GM18861 (cell line): Measurements from ENCODE around the gene ANKMY1.
"Not testable (repeated sequence)": the region's sequence is repeated elsewhere in the genome, so short reads cannot be mapped to it uniquely, and the experiment has no call there.

Experiments
- ATAC-seq: cut with Tn5 transposase; IDR thresholded peaks from one replicate; pipeline ENCODE4 v1.9.1; 2021; ENCODE audit not compliant: unreplicated experiment

ANKMY1 gene

DNA sequence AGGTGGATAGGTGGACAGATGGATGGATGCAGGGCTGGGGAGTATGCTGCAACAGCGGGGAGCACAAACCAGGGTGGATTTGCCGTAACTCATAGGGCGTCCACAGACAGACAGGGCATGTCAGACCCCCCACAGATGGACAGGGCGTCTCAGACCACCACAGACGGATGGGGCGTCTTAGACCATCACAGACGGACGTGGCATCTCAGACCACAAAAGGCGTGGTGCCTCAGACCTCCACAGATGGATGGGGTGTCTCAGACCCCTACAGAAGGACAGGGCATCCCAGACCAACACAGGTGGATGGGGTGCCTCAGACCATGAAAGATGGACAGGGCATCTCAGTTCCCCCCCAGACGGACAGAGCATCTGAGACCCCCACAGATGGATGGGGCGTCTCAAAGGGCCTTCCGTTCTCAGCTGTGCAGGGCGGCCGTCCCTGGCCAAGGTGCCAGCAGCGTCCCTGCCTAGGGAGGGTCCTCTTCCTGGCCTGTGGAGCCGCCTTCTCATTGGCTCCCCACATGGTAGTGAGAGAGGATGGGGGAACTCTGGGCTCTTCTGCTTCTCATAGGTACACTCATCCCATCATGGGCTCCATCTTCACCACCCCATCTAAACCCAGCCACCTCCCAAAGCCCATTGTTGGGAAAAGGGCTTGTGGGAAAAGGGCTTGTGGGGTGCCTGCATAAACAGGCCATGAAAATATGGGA, 2.1 kb downstream of the ANKMY1 start:
- ATAC-seq = no peak

DNA sequence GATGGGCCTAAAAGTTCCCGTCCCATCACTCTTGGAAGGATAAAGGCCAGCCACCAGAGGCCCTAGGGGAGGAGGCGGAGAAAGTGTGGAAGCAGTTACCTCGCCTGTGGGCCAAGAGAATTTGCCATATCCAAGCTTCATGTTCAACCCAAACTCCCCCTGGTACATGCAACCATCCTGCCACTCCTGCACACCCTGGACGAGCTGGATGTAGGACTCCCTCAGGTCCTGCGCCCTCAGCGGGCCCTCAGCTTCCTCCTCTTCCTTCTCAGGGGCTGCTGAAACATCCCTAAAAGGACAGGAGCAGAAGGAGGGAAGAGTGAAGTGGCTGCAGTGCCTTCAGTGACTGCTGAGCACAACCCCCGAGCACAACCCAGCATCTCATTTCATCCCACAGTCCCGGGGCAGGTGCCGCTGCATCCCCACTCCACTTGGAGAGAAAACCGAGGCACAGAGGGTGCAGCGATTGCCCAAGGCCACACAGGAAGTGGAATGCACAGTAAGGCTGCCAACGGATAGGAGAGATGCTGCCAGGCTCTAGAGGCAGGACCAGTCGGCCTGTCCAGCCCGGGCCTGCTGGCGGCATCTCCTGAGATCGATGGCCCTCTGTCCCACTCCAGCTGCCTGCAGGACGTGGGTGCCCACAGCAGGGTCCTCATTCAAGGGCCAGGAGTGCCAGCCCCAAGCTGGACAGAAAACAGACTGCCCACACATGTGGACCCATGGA, 2.9 kb downstream of the ANKMY1 start:
- no peak for ATAC-seq

DNA sequence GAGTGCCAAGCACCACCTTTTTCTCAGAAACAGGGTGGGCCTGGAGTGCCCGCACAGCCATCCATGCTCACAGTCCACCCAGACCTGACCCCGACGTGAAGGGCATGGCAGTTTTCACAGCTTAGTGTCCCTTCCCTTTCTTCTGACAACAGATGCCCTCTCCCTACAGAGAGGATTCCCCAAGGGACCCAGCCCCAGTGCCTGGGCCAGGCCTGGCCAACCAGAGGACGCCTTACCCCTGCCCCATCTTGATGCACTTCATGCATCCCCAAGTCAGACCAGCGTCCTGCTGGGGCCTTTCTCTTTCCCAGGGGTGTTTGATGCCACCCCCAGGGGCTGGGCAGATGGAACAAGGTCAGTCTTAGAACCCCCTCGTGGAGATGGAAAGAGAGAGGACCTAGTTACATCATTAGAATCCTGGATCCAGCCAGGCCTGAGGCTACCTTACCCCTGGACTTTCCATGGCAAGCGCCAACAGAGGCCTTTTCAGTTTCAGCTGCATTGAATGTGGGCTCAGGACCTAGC, 3.8 kb downstream of the ANKMY1 start:
- no peak for ATAC-seq

GRCh38 chr2:240551811-240552210, 6.0 kb downstream of the ANKMY1 start:
- ATAC-seq = no peak

- ATAC-seq = no peak
These were observed 6.5 kb downstream of the ANKMY1 start for GRCh38 chr2:240551288-240551687.

DNA sequence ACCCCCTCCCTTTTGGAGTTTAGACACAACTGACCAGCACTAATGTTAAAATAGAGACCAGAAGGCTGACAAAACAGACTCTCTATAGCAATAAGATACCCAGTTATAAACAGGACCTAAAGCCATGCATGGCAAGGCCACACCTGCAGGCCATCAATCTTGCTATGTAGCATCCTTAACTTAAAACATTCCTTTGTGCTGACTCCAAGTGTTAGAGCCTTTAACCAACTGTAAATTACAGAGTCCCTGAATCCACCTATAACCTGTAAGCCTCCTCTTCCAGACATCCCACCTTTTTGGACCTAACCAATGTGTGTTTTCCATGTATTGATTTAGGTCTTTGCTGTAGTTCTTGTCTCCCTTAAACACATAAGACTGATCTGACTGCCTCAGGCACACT, 17.9 kb downstream of the ANKMY1 start:
- no peak for ATAC-seq

DNA sequence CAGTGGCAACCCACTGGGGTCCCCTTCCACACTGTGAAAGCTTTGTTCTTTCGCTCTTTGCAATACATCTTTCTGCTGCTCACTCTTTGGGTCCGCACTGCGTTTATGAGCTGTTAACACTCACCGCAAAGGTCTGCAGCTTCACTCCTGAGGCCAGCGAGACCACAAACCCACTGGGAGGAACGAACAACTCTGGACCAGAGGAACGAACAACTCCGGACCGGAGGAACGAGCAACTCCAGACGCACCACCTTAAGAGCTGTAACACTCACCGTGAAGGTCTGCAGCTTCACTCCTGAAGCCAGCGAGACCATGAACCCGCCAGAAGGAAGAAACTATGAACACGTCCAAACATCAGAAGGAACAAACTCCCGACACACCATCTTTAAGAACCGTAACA, 18.7 kb downstream of the ANKMY1 start:
- not testable (repeated sequence) for ATAC-seq

DNA sequence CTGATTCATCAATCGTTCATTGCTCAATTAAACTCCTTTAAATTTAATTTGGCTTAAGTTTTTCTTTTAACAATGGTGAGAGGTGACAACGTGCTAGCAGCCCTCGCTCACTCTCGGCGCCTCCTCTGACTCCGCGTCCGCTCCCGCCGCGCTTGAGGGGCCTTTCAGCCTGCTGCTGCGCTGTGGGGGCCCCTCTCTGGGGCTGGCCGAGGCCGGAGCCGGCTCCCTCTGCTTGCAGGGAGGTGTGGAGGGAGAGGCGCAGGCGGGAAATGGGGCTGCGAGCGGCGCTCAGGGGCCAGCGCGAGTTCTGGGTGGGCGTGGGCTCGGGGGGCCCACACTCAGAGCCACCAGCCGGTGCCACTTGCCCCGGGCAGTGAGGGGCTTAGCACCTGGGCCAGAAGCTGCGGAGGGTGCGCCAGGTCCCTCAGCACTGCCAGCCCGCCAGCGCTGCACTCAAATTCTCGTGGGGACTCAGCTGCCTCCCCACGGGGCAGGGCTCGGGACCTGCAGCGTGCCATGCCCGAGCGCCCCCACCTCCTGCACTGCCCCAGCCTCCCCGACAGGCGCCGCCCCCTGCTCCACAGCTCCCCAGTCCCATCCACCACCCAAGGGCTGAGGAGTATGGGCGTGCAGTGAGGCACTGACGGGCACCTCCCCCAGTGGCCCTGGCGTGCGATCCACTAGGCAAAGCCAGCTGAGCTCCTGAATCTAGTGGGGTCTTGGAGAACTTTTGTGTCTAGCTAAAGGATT, 19.6 kb downstream of the ANKMY1 start:
- no peak for ATAC-seq

DNA sequence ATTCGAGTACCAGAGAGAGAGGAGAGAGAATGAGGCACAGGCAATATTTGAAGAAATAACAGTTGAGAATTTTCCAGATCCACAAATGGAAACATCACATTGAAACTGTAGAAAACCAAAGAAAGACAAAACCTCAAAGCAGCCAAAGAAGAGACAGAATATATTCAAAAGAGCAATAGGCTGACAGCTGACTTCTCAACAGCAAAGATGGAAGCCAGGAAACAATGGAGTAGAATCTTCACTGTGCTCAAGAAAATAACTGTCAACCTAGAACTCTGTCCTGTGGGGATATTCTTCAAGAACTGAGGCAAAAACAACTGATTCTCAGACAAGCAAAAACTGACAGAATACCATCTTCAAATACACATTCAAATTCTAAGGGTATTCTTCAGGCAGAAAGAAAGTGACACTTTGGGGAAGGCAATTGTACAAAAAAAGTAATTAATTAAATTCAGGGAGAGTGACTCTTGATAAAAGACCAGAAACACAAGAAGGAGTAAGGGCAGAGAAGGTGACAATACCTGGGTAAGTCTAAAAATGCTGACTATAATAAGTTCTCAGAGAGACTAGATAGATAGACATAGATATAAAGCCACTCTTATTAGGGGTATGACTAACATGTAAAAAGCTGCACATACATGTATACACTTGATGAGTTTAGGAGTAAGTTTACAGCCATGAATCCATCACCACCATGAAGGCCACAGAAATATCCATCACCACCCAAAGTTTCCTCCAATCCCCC, 25.6 kb downstream of the ANKMY1 start:
- no peak for ATAC-seq

DNA sequence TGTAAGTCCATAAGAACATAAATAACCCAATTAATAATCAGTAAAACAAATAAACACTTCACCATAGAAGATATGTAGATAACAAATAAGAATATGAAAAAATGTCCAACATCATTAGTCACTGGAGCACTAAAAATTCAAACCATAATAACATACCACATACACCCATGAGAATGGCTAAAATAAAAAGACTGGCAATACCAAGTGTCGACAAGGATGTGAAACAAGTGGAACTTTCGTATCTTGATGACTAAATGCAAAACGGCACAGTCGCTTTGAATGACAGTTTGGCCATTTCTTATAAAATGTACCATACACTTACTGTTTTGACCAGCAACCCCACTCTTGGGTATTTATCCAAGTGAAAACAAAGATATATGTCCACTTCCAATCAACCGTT, 26.8 kb downstream of the ANKMY1 start:
- ATAC-seq = no peak

DNA sequence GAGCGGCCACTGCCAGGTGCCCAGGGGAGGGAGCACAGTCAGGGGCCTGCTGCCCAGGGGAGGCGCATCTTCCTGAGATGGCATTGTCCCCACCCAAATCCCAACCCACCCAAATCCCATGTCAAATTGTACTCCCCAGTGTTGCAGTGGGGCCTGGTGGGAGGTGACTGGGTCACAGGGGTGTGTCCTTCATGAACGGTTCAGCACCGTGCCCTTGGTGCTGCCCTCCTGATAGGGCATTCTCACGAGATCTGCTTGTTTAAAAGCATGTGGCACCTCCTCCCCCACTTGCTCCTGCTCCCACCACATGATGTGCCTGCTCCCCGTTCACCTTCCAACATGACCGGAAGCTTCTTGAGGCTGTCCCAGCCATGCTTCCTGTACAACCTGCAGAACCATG, 27.6 kb downstream of the ANKMY1 start:
- ATAC-seq = no peak

DNA sequence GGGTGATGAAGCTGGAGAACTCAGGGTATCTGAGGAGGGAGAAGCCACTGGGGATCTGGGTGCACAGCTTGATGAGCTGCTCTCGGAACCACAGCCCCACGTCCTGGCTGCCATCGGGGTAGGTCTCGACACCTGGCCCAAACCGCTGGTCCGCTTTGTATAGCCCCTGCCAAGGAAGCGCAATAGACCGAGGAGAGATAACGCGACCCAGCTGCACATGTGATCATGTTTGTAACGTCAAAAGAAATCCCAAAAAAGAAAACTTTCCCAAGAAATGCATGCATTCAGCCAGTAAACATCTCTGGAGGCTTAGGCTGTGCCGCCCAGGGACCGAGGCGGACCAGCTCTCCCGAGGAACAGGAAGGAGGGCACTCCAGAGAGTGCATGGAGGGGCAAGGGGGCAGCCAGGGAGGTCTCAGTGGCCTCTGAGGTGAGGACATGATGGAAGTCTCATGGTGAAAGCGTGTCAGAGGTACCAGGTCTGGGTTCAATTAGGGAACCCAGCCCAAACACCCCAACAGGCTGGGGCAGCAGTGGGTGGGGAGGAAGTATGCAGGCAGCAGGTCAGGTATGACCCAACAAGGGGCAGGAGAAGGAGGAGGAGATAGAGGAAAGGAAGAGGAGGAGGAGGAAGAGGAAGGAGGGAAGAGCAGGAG, 28.3 kb downstream of the ANKMY1 start:
- no peak for ATAC-seq

- no peak for ATAC-seq
These were observed 29.3 kb downstream of the ANKMY1 start for GRCh38 chr2:240528406-240529040.

- ATAC-seq = no peak
These were observed 30.5 kb downstream of the ANKMY1 start for GRCh38 chr2:240527153-240527750.

DNA sequence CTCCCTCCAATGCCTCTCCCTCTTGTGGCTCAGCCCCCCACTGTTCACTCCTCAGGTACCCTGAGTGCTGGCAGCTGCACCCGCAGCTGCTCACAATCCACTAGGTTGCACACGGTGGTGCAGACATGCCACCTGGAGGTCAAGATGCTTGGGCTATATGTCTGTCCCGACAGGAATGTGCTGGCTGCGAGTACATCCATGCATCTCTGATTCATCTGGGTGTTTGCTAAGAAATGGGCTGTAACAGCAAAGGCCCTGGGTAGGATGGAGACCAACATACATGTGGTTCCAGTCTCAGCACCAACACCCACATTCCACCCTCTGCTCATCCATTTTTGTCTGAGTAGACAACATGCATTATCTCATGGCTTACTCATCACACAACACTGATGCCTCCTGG, 31.3 kb downstream of the ANKMY1 start:
- no peak for ATAC-seq

DNA sequence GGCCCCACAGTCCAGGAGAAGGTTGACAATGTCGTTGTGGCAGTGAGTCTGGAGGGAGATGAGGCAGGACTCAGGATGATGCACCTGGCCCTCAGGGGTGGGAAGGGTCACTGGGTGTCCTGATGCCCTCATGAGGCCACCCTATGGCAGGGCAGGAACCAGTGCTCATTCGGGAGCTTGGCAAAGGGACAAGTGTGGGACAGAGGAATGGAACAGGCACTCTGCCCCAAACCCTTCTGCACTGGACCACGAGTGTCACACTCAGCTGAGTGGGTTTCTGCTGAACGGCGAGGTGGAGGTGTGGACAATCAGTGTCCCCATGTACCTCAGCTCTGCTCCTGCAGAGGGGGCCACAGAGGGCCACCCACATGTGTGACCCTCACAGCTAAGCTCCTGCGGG, 32.0 kb downstream of the ANKMY1 start:
- ATAC-seq = no peak

DNA sequence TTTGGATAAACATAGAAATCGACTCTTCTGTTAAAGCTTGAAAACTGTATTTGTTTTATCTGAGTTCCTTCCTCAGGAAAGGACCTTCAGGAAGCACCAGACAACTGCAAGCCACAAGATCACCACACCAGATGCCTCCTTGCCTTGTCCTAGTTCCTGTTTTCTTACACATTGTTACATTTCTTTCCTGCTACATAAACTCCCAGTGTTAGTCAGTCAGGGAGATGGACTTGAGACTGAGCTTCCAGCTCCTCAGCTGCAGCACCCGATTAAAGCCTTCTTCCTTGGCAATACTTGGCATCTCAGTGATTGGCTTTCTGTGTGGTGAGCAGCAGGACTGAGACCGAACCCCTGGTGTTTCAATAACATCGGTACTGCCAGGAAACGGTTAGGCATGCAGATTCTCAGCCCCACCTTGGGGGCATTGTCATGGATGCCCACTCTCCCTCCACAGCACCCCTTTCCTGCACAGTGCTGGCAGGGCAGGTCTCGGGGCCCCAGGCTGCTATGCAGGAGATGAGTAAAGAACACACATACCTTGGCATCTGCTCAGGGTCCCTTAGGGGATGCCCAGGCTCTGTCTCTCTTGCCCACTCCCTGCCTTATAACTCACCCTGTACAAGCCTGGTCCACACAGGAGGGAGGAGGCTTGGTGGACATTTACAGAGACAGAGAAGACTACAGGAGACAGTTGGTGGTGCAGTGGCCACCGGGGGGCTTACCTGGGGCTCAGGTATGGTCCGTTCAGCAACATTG, 32.6 kb downstream of the ANKMY1 start:
- no peak for ATAC-seq

- no peak for ATAC-seq
These were observed 34.1 kb downstream of the ANKMY1 start for GRCh38 chr2:240523451-240524281.
